ENCODE data around the gene UTS2R. TPM values are rescaled to one million over a fixed set of nuclear protein-coding genes. Genes with fewer than 3 reads are reported as not detected.

The UTS2R gene
- total RNA-seq, 4 donors from 2014 or later: not detected

GRCh38 chr17:82324566-82325285 is 46.8 kb upstream of the UTS2R start:
- Histone ChIP-seq H3K4me1 (peaks cover 0 to 14% (median 3%) of the 10 kb centered on the region in 3 donors), H3K27me3 (peaks cover 21% of the 10 kb centered on the region), H3K27ac (no peak overlapping the region), H3K36me3 (peaks cover 0 to 7% of the 10 kb centered on the region in 2 donors), H3K9me3 (no peaks in the 10 kb centered on the region), H3K4me3 (no peak overlapping the region)
- WGBS, 2 donors (ENCODE audit: low coverage in 1 of 2): 37% methylated on average over 7 of the region's 25 CpGs; no CpG with 5 or more reads in 1 of the 2 donors
- ATAC-seq: no peak
- TF ChIP-seq, protein P1, sequence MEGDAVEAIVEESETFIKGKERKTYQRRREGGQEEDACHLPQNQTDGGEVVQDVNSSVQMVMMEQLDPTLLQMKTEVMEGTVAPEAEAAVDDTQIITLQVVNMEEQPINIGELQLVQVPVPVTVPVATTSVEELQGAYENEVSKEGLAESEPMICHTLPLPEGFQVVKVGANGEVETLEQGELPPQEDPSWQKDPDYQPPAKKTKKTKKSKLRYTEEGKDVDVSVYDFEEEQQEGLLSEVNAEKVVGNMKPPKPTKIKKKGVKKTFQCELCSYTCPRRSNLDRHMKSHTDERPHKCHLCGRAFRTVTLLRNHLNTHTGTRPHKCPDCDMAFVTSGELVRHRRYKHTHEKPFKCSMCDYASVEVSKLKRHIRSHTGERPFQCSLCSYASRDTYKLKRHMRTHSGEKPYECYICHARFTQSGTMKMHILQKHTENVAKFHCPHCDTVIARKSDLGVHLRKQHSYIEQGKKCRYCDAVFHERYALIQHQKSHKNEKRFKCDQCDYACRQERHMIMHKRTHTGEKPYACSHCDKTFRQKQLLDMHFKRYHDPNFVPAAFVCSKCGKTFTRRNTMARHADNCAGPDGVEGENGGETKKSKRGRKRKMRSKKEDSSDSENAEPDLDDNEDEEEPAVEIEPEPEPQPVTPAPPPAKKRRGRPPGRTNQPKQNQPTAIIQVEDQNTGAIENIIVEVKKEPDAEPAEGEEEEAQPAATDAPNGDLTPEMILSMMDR (IDR thresholded peaks at IDR 0.05): no peak
- TF ChIP-seq EP300 (IDR thresholded peaks at IDR 0.05) (no peak), POLR2AphosphoS5 (IDR thresholded peaks at IDR 0.05) (no peak), POLR2A (IDR thresholded peaks at IDR 0.05) (no peak)

DNA sequence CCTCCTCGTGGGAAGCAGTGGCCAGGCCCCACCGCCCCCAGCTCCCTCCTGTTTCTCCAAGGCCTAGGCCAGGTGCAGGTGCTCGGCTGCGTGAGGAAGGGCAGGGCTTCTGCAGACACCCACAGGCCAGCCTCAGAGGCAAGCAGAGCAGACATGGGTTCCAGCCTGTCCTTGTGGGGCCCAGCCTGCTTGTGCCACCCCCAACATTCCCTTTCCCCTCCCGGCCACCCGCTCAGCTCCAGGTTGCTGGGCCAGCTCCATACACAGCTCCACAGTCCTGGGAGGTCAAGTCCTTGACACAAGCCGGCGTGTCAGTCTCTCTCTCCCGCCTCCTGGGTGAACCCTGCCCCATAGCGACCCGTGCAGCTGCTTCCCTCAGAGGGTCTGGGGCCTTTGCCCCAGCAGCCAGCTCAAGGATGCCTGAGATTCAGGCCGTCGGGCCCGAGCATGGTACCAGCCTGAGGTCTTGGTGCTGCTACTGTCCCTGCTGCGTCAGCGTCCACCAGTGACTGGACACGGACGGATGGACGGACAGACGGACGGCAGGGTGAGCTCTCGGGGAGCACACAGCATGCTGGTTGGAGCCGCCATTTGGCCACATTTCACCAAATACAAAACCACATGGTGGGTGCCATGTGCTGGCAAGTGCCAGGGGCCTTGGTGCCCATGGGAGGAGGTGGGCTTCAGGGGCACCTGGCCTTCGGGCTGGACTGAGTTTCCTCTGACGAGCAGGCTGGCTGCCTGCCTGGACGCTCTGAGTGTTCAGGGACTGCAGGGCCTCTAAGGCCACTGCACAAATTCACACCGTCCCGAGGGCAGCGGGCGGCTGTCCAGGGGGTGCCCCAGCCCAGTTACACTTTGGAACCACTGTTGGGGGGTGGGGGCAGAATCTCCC is 46.0 kb upstream of the UTS2R start:
- ATAC-seq: no peak
- Histone ChIP-seq H3K36me3 (peaks cover 0 to 7% of the 10 kb centered on the region in 2 donors), H3K27ac (no peak overlapping the region), H3K4me1 (peaks cover 0 to 22% (median 8%) of the 10 kb centered on the region in 3 donors), H3K4me3 (no peak overlapping the region), H3K27me3 (peaks cover 23% of the 10 kb centered on the region), H3K9me3 (no peaks in the 10 kb centered on the region)
- TF ChIP-seq, protein P1 (IDR thresholded peaks at IDR 0.05): no peak
- no peak for TF ChIP-seq EP300 (IDR thresholded peaks at IDR 0.05)
- TF ChIP-seq POLR2A (IDR thresholded peaks at IDR 0.05): no peak
- TF ChIP-seq POLR2AphosphoS5 (IDR thresholded peaks at IDR 0.05): no peak
- 60 to 83% methylated on average over 2 of the region's 30 CpGs for WGBS, 2 donors (ENCODE audit: low coverage in 1 of 2)

- peaks cover 0 to 19% (median 10%) of the 10 kb centered on the region in 3 donors for H3K4me1 ChIP-seq
- no peak for ATAC-seq
- H3K9me3 ChIP-seq: no peaks in the 10 kb centered on the region
- no peak overlapping the region for H3K27ac ChIP-seq
- H3K27me3 ChIP-seq: peaks cover 5% of the 10 kb centered on the region
- 56 to 58% methylated on average over 2 to 6 of the region's 15 CpGs for WGBS, 2 donors (ENCODE audit: low coverage in 1 of 2)
- TF ChIP-seq POLR2A (IDR thresholded peaks at IDR 0.05): no peak
- TF ChIP-seq POLR2AphosphoS5 (IDR thresholded peaks at IDR 0.05): no peak
- TF ChIP-seq EP300 (IDR thresholded peaks at IDR 0.05): no peak
- TF ChIP-seq, protein P1 (IDR thresholded peaks at IDR 0.05): no peak
- H3K36me3 ChIP-seq: peaks cover 0 to 7% of the 10 kb centered on the region in 2 donors
- no peak overlapping the region for H3K4me3 ChIP-seq
Measured at GRCh38 chr17:82327289-82327688, 44.3 kb upstream of the UTS2R start.

GRCh38 chr17:82327757-82328140 is 43.8 kb upstream of the UTS2R start:
- H3K36me3 ChIP-seq: peaks cover 0 to 5% of the 10 kb centered on the region in 2 donors
- WGBS, 2 donors (ENCODE audit: low coverage in 1 of 2): 54 to 65% methylated on average over 4 to 5 of the region's 16 CpGs
- no peak for ATAC-seq
- no peak overlapping the region for H3K4me3 ChIP-seq
- TF ChIP-seq POLR2A (IDR thresholded peaks at IDR 0.05): no peak
- TF ChIP-seq POLR2AphosphoS5 (IDR thresholded peaks at IDR 0.05): no peak
- no peak for TF ChIP-seq EP300 (IDR thresholded peaks at IDR 0.05)
- TF ChIP-seq, protein P1 (IDR thresholded peaks at IDR 0.05): no peak
- H3K27me3 ChIP-seq: peaks cover 4% of the 10 kb centered on the region
- no peaks in the 10 kb centered on the region for H3K9me3 ChIP-seq
- H3K27ac ChIP-seq: no peak overlapping the region
- H3K4me1 ChIP-seq: peaks cover 0 to 23% (median 12%) of the 10 kb centered on the region in 3 donors
